Mucosa of stomach (tissue), 1 donor: ENCODE measurements around the gene KDM3B.

ENCODE experiments used
- H3K27me3 ChIP-seq: one replicate; pipeline ENCODE4 v1.7.0; 2013; ENCODE audit warnings: mild to moderate bottlenecking, low read length; ENCODE audit not compliant: control insufficient read depth, insufficient read depth
- H3K36me3 ChIP-seq: one replicate; pipeline ENCODE4 v1.7.0; 2013; ENCODE audit warnings: low read length; ENCODE audit not compliant: control insufficient read depth, insufficient read depth
- H3K4me1 ChIP-seq: one replicate; pipeline ENCODE4 v1.7.0; 2013; ENCODE audit warnings: mild to moderate bottlenecking, low read length; ENCODE audit not compliant: control insufficient read depth, insufficient read depth
- H3K4me3 ChIP-seq: one replicate; pipeline ENCODE4 v1.7.0; 2013; ENCODE audit warnings: low read length
- H3K9ac ChIP-seq: one replicate; pipeline ENCODE4 v1.7.0; 2013; ENCODE audit warnings: mild to moderate bottlenecking, low read length, moderate library complexity
- H3K9me3 ChIP-seq: one replicate; pipeline ENCODE4 v1.7.0; 2013; ENCODE audit warnings: mild to moderate bottlenecking, low read length, moderate library complexity; ENCODE audit not compliant: control insufficient read depth
- donor health status: Pancreatic carcinoma.

The KDM3B gene

GRCh38 chr5:138445547-138446271 lies 93.2 kb downstream of the KDM3B start:
- no peak overlapping the region for H3K9ac ChIP-seq
- H3K9me3 ChIP-seq, result no peaks in the 10 kb centered on the region
- no peaks in the 10 kb centered on the region for H3K36me3 ChIP-seq
- peaks cover 9% of the 10 kb centered on the region for H3K4me1 ChIP-seq
- no peaks in the 10 kb centered on the region for H3K27me3 ChIP-seq
- no peak overlapping the region for H3K4me3 ChIP-seq

GRCh38 chr5:138448070-138448469 lies 95.6 kb downstream of the KDM3B start:
- H3K4me1 ChIP-seq, result peaks cover 9% of the 10 kb centered on the region
- H3K9ac ChIP-seq, result no peak overlapping the region
- no peaks in the 10 kb centered on the region for H3K27me3 ChIP-seq
- no peaks in the 10 kb centered on the region for H3K9me3 ChIP-seq
- no peaks in the 10 kb centered on the region for H3K36me3 ChIP-seq
- H3K4me3 ChIP-seq, result no peak overlapping the region

- Histone ChIP-seq H3K36me3 (no peaks in the 10 kb centered on the region), H3K27me3 (no peaks in the 10 kb centered on the region), H3K9ac (no peak overlapping the region), H3K4me3 (no peak overlapping the region), H3K4me1 (peaks cover 9% of the 10 kb centered on the region), H3K9me3 (no peaks in the 10 kb centered on the region)
Observed at GRCh38 chr5:138448481-138449398, 96.3 kb downstream of the KDM3B start.

- Histone ChIP-seq H3K36me3 (no peaks in the 10 kb centered on the region), H3K9ac (no peak overlapping the region), H3K9me3 (no peaks in the 10 kb centered on the region), H3K27me3 (no peaks in the 10 kb centered on the region), H3K4me1 (peaks cover 9% of the 10 kb centered on the region), H3K4me3 (no peak overlapping the region)
Observed at GRCh38 chr5:138449501-138450239, 97.2 kb downstream of the KDM3B start.

GRCh38 chr5:138450971-138451370 lies 98.5 kb downstream of the KDM3B start:
- peaks cover 4% of the 10 kb centered on the region for H3K27me3 ChIP-seq
- no peaks in the 10 kb centered on the region for H3K9me3 ChIP-seq
- peaks cover 9% of the 10 kb centered on the region for H3K4me1 ChIP-seq
- no peak overlapping the region for H3K4me3 ChIP-seq
- H3K36me3 ChIP-seq, result no peaks in the 10 kb centered on the region
- H3K9ac ChIP-seq, result no peak overlapping the region

- H3K36me3 ChIP-seq, result no peaks in the 10 kb centered on the region
Observed at GRCh38 chr5:138452720-138453119, 100.2 kb downstream of the KDM3B start.

GRCh38 chr5:138453590-138453989 lies 101.1 kb downstream of the KDM3B start:
- H3K4me1 ChIP-seq, result peaks cover 9% of the 10 kb centered on the region
- H3K9me3 ChIP-seq, result no peaks in the 10 kb centered on the region
- no peak overlapping the region for H3K4me3 ChIP-seq
- H3K9ac ChIP-seq, result no peak overlapping the region
- H3K27me3 ChIP-seq, result peaks cover 4% of the 10 kb centered on the region
- no peaks in the 10 kb centered on the region for H3K36me3 ChIP-seq

More at GRCh38 chr5:138452720-138453119, 100.2 kb downstream of the KDM3B start:
- Histone ChIP-seq H3K9ac (no peak overlapping the region), H3K4me3 (no peak overlapping the region), H3K27me3 (peaks cover 4% of the 10 kb centered on the region), H3K9me3 (no peaks in the 10 kb centered on the region), H3K4me1 (peaks cover 9% of the 10 kb centered on the region)

- Histone ChIP-seq H3K9ac (no peak overlapping the region), H3K27me3 (peaks cover 4% of the 10 kb centered on the region), H3K9me3 (no peaks in the 10 kb centered on the region), H3K36me3 (no peaks in the 10 kb centered on the region), H3K4me1 (peaks cover 9% of the 10 kb centered on the region), H3K4me3 (no peak overlapping the region)
Observed at GRCh38 chr5:138454121-138454520, 101.6 kb downstream of the KDM3B start.

- Histone ChIP-seq H3K9ac (no peak overlapping the region), H3K4me3 (no peak overlapping the region), H3K9me3 (no peaks in the 10 kb centered on the region), H3K4me1 (peaks cover 10% of the 10 kb centered on the region), H3K27me3 (peaks cover 4% of the 10 kb centered on the region), H3K36me3 (no peaks in the 10 kb centered on the region)
Observed at GRCh38 chr5:138455232-138455930, 102.9 kb downstream of the KDM3B start.

- Histone ChIP-seq H3K4me1 (peaks cover 10% of the 10 kb centered on the region), H3K9ac (no peak overlapping the region), H3K27me3 (peaks cover 4% of the 10 kb centered on the region), H3K9me3 (no peaks in the 10 kb centered on the region), H3K36me3 (no peaks in the 10 kb centered on the region), H3K4me3 (no peak overlapping the region)
Observed at GRCh38 chr5:138457531-138458275, 105.2 kb downstream of the KDM3B start.

- no peaks in the 10 kb centered on the region for H3K36me3 ChIP-seq
- peaks cover 4% of the 10 kb centered on the region for H3K27me3 ChIP-seq
- H3K4me3 ChIP-seq, result no peak overlapping the region
- H3K9me3 ChIP-seq, result no peaks in the 10 kb centered on the region
- peaks cover 15% of the 10 kb centered on the region for H3K4me1 ChIP-seq
- no peak overlapping the region for H3K9ac ChIP-seq
Observed at GRCh38 chr5:138458384-138458783, 105.9 kb downstream of the KDM3B start.
